Mucosa of stomach (tissue), 1 donor: ENCODE data around the gene ANKRD35.
"Not testable (repeated sequence)": the region's sequence is repeated elsewhere in the genome, so short reads cannot be mapped to it uniquely, and the experiment has no call there.

ENCODE experiments used
- H3K27me3 ChIP-seq: one replicate; pipeline ENCODE4 v1.7.0; 2013; ENCODE audit warnings: mild to moderate bottlenecking, low read length; ENCODE audit not compliant: control insufficient read depth, insufficient read depth
- H3K36me3 ChIP-seq: one replicate; pipeline ENCODE4 v1.7.0; 2013; ENCODE audit warnings: low read length; ENCODE audit not compliant: control insufficient read depth, insufficient read depth
- H3K4me1 ChIP-seq: one replicate; pipeline ENCODE4 v1.7.0; 2013; ENCODE audit warnings: mild to moderate bottlenecking, low read length; ENCODE audit not compliant: control insufficient read depth, insufficient read depth
- H3K4me3 ChIP-seq: one replicate; pipeline ENCODE4 v1.7.0; 2013; ENCODE audit warnings: low read length
- H3K9ac ChIP-seq: one replicate; pipeline ENCODE4 v1.7.0; 2013; ENCODE audit warnings: mild to moderate bottlenecking, low read length, moderate library complexity
- H3K9me3 ChIP-seq: one replicate; pipeline ENCODE4 v1.7.0; 2013; ENCODE audit warnings: mild to moderate bottlenecking, low read length, moderate library complexity; ENCODE audit not compliant: control insufficient read depth
- donor health status: Pancreatic carcinoma.

ANKRD35 gene

GRCh38 chr1:145822779-145823331 lies 62.8 kb downstream of the ANKRD35 start:
- not testable (repeated sequence) for H3K27me3 ChIP-seq, H3K9me3 ChIP-seq, H3K9ac ChIP-seq, H3K4me1 ChIP-seq, H3K4me3 ChIP-seq
- H3K36me3 ChIP-seq: peaks cover 10% of the 10 kb centered on the region

GRCh38 chr1:145818095-145818494 lies 67.6 kb downstream of the ANKRD35 start:
- not testable (repeated sequence) for H3K4me3 ChIP-seq, H3K27me3 ChIP-seq, H3K9ac ChIP-seq, H3K9me3 ChIP-seq, H3K4me1 ChIP-seq, H3K36me3 ChIP-seq
